Renal cortical epithelial cell (primary cell): Measurements from ENCODE around the gene GRK6. TPM values are rescaled to one million over a fixed set of nuclear protein-coding genes. Genes with fewer than 3 reads are reported as not detected.
"Not testable (repeated sequence)": the region's sequence is repeated elsewhere in the genome, so short reads cannot be mapped to it uniquely, and the experiment has no call there.

Experiments used
- DNase-seq: peaks from one replicate; pipeline ENCODE4 v3.0.0-alpha.2; 2011; ENCODE audit warnings: low read depth
- total RNA-seq: library from RNA; depleted of rRNA; stranded (reverse); fragments of >200 nt; gene quantifications from 2 replicates; pipeline ENCODE4 v1.2.3, GENCODE V29; 2014

The GRK6 gene
- total RNA-seq, 1 donor from 2014 or later: 21.3 TPM

DNA sequence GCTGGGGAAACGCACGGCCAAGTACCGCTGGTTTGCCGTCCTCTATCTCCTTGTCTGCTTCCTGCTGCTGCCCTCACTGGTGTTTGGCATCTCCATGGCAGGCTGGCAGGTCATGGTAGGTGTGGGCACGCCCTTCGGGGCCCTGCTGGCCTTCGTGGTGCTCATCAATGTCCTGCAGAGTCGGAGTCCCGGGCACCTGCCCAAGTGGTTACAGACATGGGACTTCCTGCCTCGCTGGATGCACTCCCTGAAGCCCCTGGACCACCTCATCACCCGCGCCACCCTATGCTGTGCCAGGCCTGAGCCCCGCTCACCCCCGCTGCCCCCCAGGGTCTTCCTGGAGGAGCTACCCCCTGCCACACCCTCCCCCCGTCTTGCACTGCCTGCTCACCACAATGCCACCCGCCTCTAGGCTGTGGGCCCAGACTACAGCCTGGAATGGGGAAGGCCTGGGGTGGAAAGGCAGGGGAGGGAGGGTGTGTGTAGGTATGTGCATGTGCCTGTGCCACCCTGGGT, 28.5 kb upstream of the GRK6 start:
- no peak for DNase-seq

DNA sequence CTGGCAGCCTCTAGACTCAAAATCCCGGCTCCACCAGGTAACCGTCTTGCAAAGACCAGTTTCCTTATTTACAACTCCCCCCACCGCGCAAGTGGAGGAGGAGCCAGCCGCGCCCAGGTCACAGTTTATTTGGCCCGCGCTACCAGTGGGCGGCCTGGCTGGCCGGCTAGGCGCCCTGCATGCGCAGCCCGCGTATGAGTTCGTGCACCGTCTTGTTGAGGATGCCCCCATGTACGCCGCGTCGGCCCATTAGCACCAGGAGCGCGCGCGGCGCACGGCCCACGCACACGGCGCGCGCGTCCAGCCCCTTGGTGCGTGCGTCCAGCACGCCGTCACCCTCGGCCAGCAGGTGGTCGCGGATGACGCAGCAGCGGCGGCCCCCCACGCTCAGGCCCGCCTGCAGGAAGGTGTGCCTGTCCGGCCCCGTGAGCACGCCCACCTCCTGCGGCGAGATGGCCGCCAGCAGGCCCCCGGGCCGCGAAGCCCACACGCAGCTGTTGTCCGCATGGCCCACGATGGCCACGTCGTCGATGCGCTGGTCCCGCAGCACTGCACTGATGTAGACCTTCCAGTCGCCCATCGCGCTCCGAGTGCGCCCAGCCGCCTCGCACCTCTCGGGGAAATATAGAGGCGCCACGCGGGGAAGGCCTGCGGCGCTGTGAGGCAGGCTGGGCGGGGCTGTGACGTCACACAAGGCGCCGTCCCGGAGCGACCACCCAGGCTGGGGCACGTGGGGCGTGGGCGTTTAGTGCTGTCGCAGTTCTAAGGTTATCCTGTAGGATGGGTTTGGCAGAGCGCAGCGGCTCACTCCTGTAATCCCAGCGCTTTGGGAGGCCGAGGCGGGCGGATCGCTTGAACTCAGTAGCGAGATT, 26.2 kb upstream of the GRK6 start, which contains the start of gene PFN3:
TSS of gene PFN3 (minus strand) at position 665 of the 872 bp plus-strand sequence. CDS start at position 580, 85 bp downstream.
- no peak for DNase-seq

DNA sequence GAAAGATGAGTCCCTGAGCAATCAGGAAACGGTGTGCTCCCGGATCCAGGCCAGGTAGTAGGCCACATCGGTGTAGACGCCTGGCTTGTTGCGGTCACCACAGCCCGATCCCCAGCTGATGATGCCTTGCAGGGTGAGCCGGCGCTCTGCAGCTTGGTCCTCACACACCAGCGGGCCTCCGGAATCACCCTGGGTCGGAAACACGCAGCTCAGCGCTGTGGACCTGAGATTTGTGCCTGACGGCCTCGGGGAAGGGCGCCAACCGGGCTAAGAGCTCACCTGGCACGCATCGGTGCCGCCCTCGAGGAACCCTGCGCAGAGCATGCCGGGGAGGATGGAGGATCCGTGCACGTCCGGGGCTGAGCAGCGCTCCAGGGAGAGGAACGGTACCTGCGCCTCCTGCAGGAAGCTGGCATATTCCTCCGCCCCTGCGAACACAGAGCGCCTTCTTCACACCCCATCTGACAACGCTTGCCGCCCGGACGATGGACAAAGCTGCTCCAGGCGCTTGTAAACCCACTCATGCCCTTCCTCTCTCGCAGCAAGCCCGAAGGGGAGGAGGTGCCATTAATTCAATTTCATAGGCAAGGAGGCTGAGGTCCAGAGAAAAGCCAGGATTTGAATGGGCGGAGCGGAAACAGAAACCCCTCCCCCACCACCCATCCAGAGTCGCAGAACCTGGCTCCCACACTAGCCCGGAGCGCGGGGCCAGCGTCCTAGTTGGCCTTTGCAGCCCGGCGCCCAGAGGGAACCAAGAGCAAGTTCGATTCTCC, 24.0 kb upstream of the GRK6 start:
- peak; percentile 65 for DNase-seq

DNA sequence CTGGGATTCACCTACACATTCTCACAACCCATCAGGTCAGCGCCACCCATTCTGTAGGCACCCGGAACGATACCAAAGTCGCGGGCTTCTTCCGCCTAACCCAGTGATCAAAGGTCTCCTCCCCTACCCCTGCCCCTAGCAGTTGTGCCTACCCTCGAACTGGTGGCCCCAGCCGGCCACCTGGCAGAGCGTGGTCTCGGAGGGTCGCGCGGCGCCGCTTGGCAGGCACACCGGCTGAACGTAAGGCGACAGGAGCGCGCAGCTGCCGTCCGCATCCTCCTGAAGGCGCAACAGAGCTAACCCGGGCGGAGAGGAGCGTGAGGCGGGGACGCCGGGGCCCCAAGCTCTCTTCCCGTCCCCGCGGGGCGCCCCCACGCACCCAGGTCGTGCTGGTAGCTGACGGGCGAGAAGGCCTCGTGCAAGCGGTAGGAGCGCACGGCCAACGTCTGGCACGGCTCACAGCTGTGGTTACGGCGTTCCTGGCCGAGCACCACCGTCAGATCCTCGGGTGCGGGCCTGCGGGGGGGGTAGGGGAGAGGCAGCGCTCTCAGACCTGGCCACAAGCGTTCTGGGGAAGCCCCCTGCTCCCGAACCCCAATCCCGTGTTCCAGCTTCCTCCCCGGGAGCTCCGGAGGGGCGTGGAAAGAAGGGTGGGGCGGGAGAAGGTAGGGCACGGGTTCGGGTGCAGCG, 23.2 kb upstream of the GRK6 start:
- DNase-seq: no peak

DNA sequence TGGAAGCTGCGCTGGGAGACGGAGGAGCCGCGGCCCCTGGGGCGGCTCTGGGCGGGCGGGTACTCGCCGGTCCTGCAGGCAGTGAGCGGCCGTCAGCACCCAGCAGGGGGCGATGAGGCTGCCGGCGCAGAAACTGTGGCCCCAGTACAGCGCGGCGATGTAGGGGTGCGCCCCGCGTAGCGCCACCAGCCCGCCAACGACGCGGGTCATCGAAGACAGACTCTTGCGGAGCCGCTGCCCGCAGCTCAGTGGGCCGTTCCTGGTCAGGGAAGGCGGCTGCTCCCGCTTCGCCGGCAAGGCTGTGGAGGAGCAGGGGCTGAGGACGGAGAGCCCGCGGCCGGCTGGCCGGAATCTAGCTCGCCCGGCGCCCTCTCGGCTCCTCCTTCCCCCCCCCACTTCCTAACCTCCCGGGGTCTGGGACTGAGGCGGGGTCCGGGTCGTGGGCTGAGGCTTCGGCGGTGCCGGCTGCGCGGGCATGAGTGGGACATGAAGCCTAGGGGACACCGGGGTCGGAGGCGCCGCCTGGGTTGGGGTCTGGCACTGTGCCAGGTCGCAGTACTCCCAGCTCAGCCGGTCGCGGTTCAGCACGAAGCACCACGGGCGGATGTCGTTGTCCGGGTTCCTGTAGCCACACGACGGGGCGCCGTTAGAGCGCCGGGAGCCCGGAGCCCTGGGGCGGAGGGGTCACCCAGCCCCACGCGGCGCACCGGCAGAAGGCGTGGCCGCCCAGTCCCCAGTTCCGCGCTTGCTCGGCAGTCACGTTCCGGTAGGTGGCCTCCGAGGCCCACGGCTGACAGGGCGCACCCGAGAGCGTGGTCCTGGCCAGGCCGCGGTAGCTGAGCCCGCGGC, 22.5 kb upstream of the GRK6 start:
- peak; percentile 38 for DNase-seq

DNA sequence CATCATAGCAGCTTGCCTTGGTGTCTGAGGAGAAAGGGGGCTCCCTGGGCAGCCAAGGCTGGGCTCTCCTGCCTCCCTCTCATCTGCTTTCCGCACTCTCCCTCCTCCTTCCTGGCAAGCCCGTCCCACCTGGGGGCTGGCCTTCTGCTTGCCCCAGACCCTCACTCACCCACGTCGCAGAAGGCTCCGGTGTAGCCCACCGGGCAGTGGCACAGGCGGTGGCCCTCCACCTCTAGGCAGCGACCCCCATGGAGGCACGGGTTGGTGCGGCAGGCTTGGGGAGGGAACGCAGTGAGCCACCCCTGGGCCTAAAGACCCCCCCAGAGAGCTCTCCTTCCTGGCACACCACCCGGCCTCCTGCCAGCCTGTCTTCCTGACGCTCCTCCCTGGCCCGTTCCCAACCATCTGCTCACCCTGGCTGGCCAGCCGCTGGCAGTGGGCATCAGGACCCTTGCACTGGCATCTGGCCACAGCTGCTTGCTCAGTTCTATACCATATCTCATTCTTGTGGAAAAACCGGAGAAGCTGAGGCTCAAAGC, 21.8 kb upstream of the GRK6 start:
- no peak for DNase-seq

DNA sequence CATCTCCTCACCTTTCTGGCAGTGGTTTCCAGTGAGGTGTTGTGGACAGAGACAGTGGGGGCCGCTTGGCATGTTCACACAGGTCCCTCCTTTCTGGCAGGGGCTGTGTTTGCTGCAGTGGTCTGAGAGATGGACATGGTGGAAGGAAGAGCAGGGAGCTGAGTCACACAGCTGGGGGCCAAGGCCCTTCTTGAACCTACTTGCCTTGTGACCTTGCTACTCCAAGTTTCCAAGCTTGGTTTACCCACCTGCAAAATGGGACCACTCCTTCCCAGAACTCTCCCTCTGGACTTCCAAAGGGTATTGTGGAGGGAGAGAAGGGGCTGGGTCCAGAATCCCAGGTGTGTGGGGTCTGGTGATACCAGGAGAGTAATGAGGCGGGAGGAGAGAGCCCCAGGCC, 21.2 kb upstream of the GRK6 start:
- no peak for DNase-seq

DNA sequence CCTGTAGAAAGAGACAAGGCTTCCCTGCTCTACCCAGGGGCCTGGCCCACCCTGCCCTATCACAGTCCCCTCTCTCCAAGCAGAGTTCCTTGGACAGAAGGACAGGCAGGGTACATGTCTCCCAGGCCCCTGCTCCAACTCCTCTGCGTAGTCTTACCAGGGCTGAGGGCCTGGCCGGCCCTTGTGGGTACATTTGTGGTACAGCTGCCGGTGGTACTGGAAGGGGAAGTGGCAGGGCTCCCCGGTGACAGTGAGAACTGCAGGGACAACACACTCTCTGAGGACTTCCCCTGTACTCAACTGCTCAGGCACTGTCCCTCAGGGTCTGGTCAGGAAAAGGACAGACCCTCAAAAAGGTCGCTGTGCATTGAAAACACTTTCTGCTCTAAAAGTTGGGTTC, 20.7 kb upstream of the GRK6 start:
- DNase-seq: no peak

DNA sequence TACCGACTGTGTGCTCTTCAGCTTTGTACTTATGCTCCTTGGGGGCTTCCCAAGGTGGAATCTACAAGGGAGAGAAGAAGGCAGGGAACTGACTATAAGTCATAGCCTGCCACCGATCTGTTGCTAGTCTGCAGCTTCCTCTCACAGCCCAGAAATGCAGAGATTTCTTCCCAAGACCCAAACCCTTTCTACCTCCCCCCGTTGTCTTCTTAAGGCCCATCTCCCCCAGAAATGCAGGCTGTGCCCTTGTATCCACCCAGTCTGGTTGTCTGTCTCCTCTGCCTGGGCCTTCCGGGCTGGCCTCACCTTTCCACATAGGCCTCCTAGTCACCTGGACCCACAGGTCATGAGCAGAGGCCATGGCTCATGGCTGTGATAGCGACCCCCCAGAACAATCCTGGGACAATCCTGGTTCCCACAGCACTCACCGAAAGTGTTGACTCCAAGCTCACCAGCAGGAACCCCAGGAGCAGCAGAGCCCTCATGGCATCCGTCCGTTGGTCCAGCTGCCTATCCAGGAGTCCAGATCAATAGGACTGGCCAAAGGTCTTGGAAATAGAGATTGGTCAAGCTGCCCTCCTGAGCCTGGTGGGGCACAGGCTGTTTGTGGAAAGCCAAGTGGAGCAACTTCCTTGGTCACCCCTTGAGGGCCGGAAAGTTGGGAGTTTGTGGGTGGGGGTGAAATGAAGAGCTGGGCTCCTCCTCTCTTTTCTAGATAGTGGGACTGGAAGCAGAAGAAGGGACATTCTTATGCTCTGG, 17.3 kb upstream of the GRK6 start, which contains the start of gene F12:
TSS of gene F12 (minus strand) at position 522 of the 759 bp plus-strand sequence. CDS start at position 485, 37 bp downstream.
- DNase-seq: no peak

DNA sequence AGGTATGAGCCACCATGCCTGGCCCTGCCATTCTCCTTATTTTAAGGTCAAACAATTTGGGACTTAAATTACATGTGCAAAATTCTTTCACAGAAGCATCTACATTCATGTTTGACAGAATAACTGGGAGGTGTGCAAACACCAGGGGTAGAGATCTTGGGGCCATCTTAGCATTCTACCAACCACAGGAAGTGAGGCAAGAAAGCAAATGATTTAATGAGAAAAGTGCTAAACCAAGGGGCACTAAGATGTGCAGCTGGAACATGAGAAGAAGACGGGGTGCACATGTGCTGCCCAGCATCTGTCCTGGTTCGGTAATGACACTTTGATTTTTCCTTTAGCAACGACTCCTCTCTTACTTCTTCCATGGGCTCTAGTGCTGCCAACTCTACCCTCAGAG, 15.9 kb upstream of the GRK6 start:
- DNase-seq: no peak

DNA sequence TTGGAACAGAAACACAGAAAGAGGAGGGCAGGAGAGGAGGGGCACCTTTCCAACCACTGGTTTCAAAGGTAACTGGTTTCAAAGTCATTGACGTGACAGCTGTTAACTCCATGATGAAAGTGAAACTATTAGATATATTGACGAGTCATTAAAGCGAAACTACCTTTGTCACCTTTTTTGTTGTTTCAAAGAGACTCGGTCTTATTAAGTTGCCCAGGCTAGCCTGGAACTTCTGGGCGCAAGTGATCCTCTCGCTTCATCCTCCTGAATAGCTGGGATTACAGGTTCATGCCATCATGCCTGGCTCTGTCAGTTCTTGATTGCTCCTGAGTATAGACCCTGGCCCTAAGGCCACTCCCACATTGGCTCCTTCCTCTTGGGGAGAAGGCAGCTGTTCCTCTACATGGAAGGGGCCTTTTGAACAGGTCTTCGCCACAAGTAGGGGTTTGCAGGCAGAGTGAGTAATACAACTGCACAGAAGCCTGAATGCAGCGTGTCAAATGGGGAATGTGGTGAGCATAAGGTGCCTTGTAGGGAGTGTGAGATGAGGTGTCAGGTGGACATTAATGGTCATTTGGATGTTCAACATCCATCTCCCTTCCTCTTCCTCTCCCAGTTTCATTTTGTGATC, 13.8 kb upstream of the GRK6 start:
- no peak for DNase-seq

DNA sequence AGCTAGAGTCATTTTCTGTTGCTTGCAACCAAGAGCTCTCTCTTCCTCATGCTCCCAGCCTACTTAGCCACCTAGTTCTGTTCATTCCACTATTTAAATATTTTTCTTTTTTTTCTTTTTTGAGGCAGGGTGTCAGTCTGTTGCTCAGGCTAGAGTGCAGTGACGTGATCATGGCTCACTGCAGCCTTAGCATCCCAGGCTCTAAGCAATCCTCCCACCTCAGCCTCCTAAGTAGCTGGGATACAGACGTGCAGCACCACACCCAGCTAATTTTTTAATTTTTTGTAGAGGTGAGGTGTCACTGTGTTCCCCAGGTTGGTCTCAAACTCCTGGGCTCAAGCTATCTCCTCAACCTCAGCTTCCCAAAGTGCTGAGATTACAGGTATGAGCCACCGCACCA, 12.0 kb upstream of the GRK6 start:
- no peak for DNase-seq

DNA sequence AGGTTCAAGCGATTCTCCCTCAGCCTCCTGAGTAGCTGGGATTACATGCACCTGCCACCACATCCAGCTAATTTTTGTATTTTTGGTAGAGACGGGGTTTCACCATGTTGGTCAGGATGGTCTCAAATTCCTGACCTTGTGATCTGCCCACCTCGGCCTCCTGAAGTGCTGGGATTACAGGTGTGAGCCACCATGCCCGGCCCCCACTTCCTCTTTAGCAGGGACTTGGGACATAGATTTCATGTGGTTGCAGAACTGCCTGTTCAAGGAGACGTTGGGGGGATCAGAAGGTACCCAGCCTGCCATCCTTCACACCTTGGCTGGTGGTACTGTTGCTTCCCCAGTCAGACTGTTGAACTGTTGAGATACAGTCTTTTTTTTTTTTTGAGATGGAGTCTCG, 9.4 kb upstream of the GRK6 start:
- DNase-seq: not testable (repeated sequence)

DNA sequence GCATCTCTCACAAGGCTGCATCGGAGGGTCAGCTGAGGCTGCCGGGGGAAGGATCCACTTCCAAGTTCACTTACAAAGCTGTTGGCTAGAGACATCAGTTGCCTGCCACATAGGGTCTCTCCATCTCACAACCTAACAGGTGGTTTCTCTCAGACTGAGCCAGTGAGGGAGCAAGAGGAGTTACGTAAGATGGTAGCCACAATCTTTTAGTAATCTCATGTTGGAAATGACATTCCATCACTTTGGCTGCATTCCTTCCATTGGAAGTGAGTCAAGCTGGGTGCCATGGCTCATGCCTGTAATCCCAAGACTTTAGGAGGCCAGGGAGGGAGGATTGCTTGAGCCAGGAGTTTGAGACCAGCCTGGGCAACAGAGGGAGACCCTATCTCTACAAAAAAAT, 7.4 kb upstream of the GRK6 start:
- DNase-seq: peak; percentile 46

DNA sequence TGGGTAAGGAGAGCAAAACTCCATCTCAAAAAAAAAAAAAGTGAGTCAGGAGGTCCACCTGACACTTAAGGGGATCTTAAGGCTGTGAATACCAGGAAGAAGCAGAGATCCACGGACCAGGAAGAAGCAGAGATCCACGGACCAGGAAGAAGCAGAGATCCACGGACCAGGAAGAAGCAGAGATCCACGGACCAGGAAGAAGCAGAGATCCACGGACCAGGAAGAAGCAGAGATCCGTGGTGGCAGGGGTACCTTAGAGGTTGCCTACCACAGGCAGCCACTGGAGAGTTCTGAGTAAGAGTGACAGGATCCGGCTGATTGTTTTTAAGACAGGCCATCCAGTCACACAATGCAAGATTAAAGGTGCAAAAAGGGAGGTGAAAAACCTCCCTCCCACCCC, 6.0 kb upstream of the GRK6 start:
- DNase-seq: not testable (repeated sequence)

DNA sequence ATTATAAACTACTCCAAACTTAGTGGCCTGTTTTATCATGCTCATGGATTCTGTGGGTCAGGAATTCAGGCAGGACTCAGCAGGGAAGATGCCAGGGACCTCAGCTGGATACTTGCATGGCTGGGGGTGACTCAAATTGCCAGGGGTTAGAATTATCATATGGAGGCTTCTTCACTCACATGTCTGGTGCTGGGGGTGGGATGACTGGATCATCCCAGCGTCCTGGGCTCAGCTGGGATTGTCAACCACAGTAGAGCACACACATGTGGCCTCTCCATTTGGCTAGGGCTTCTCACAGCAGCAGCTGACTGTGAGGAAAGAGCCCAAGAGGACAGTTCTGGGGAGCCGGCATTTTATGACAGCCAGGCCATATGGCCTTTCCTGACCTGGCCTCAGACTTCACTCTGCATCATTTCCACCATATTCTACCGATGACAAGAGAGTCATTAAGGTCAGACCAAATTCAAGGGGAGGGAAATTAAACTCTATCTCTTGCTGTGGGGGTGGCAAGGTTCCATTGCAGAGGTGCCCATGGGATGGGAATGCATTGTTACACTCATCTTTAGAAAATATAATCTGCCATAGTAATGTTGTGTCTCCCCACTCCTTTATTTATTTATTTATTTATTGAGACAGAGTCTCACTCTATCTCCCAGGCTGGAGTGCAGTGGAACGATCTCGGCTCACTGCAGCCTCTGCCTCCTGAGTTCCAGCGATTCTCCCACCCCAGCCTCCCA, 5.2 kb upstream of the GRK6 start:
- DNase-seq: no peak

DNA sequence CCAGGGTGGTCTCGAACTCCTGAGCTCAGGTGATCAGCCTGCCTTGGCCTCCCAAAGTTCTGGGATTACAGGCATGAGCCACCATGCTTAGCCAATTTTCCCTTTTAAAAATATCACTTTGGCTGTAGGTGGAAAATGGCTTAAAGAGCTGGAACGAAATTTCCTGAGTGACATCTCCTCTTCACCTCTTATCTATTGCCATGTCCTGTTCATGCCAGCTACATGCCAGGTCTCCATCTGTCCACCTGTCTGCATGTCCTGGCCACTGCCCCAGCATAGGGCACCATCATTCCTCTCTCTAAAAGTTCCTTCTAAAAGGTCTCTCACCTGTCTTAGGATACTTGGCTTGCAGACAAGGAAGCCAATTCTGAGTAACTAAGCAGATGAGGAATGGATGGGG, 2.8 kb upstream of the GRK6 start:
- no peak for DNase-seq

DNA sequence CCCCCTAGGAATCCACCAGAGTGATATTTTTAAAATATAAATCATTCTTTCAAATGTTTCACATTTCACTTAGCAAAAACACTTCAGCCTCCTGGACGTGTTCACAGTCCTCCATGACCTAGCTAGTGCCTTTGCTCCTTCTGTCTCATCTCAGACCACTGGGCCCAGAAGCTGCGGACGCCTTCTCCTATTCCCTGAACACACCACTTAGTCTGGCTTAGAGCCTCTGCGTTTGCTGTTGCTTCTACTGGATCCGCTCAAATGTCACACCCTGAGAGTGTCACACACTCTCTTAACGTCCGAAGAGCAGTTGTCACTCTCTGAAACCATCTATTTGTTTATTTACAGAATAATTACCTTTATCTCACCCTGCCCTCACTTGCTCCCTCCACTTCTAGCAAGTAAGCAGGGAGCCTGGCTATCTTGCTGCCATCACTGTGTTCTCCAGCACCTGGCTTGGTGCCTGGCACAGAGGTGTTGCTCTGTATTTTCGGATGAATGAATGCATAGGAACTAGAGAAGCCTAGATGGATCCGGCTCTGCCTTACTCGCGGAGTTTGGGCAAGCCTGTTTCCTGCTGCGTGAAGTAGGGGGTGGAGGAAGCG, 1.2 kb upstream of the GRK6 start:
- no peak for DNase-seq
